ENCODE data around the gene FRAS1. TPM values are rescaled to one million over a fixed set of nuclear protein-coding genes. Genes with fewer than 3 reads are reported as not detected.

The FRAS1 gene
- total and polyA plus RNA-seq, 12 donors = 0.20 to 2.3 (median 0.84) TPM

- DNase-seq = no peak
- intact Hi-C loops (cut with DNase I) = no loop called here
- no peaks in the 10 kb centered on the region for H3K27me3 ChIP-seq
- no peak overlapping the region for H3K4me3 ChIP-seq
- TF ChIP-seq CTCF (IDR thresholded peaks at IDR 0.05) (no peak), POLR2A (IDR thresholded peaks at IDR 0.05) (no peak)
- WGBS, 4 donors = 0 to 44% (median 22%) methylated on average over 1 of the region's 1 CpG
- no peaks in the 10 kb centered on the region for H3K36me3 ChIP-seq (replicated peaks in 1 of 2)
- H3K9me3 ChIP-seq (replicated peaks in 1 of 3) = no peaks in the 10 kb centered on the region
- no peaks in the 10 kb centered on the region for H3K4me1 ChIP-seq (replicated peaks in 1 of 2)
- no peak overlapping the region for H3K27ac ChIP-seq
These were observed 528.5 kb downstream of the FRAS1 start for GRCh38 chr4:78585633-78586032.

GRCh38 chr4:78588894-78589545, 531.9 kb downstream of the FRAS1 start:
- Histone ChIP-seq H3K27me3 (no peaks in the 10 kb centered on the region), H3K4me1 (replicated peaks in 1 of 2) (peaks cover 0 to 9% of the 10 kb centered on the region in 2 donors), H3K4me3 (no peak overlapping the region), H3K9me3 (replicated peaks in 1 of 3) (no peaks in the 10 kb centered on the region), H3K27ac (peak overlapping the region in 1 of 5 donors; percentile 3), H3K36me3 (replicated peaks in 1 of 2) (no peaks in the 10 kb centered on the region)
- 51 to 69% (median 58%) methylated on average over 4 of the region's 4 CpGs for WGBS, 4 donors
- intact Hi-C loops (cut with DNase I) = no loop called here
- DNase-seq = no peak
- TF ChIP-seq CTCF (IDR thresholded peaks at IDR 0.05) (no peak), POLR2A (IDR thresholded peaks at IDR 0.05) (no peak)

- Histone ChIP-seq H3K27ac (no peak overlapping the region), H3K4me1 (replicated peaks in 1 of 2) (peaks cover 0 to 9% of the 10 kb centered on the region in 2 donors), H3K36me3 (replicated peaks in 1 of 2) (no peaks in the 10 kb centered on the region), H3K4me3 (no peak overlapping the region), H3K27me3 (no peaks in the 10 kb centered on the region), H3K9me3 (replicated peaks in 1 of 3) (no peaks in the 10 kb centered on the region)
- WGBS, 4 donors = 55 to 68% (median 65%) methylated on average over 2 of the region's 2 CpGs
- DNase-seq = no peak
- intact Hi-C loops (cut with DNase I) = no loop called here
- no peak for TF ChIP-seq POLR2A (IDR thresholded peaks at IDR 0.05)
- no peak for TF ChIP-seq CTCF (IDR thresholded peaks at IDR 0.05)
These were observed 534.3 kb downstream of the FRAS1 start for GRCh38 chr4:78591404-78591803.

- intact Hi-C loops (cut with DNase I) = no loop called here
- DNase-seq = no peak
- Histone ChIP-seq H3K36me3 (replicated peaks in 1 of 2) (no peaks in the 10 kb centered on the region), H3K27ac (no peak overlapping the region), H3K27me3 (no peaks in the 10 kb centered on the region), H3K9me3 (replicated peaks in 1 of 3) (no peaks in the 10 kb centered on the region), H3K4me3 (no peak overlapping the region), H3K4me1 (replicated peaks in 1 of 2) (peaks cover 0 to 9% of the 10 kb centered on the region in 2 donors)
- TF ChIP-seq CTCF (IDR thresholded peaks at IDR 0.05) (peak in 3 of 6 experiments; percentile 14 to 29 (median 20)), POLR2A (IDR thresholded peaks at IDR 0.05) (no peak)
- 54 to 71% (median 63%) methylated on average over 3 of the region's 3 CpGs for WGBS, 4 donors
These were observed 535.1 kb downstream of the FRAS1 start for GRCh38 chr4:78592088-78592783.

Small RNAs within 50 kb of the gene (small RNA-seq; reads per million reads assigned to genes)
- 0 reads per million in 2 donors for gene AC114801.3

Other genes starting within 250 kb of the FRAS1 start
- gene CNOT6L, start 238.0 kb upstream of the FRAS1 start, total RNA-seq = 10 to 100 TPM; 12.1 to 50.9 (median 39.4) TPM
- 10 to 100 TPM in 1 of 3 donors, 1 to 10 TPM in 2; 4.0 to 20.2 (median 4.8) TPM for gene CNOT6L, start 238.0 kb upstream of the FRAS1 start, polyA plus RNA-seq
- 10 to 100 TPM; 14.3 to 65.3 (median 25.2) TPM for gene MRPL1, start 194.5 kb upstream of the FRAS1 start, total RNA-seq
- gene MRPL1, start 194.5 kb upstream of the FRAS1 start, polyA plus RNA-seq = 10 to 100 TPM; 36.7 to 49.4 (median 42.4) TPM